ENCODE data around the gene ATP11C. TPM values are rescaled to one million over a fixed set of nuclear protein-coding genes. Genes with fewer than 3 reads are reported as not detected.

ATP11C gene
- total RNA-seq, 1 experiment from 2014 or later, result 19.0 TPM

GRCh38 chrX:139787601-139788000 lies 145.3 kb downstream of the ATP11C start:
- H3K27me3 Mint-ChIP-seq (ENCODE audit: insufficient read depth, unreplicated experiment), result no peaks in the 10 kb centered on the region
- no TSS peak for BruUV-seq (replicated peaks)
- peaks cover 19% of the 10 kb centered on the region for H3K36me3 Mint-ChIP-seq (ENCODE audit: insufficient read depth, unreplicated experiment)
- POLR2A ChIA-PET, result no interaction called here
- no peak overlapping the region for H3K4me3 Mint-ChIP-seq (ENCODE audit: unreplicated experiment)
- CTCF ChIA-PET, result no interaction called here
- H3K9me3 Mint-ChIP-seq (ENCODE audit: unreplicated experiment), result no peaks in the 10 kb centered on the region
- intact Hi-C loops (cut with micrococcal nuclease), result no loop called here
- H3K27ac Mint-ChIP-seq (ENCODE audit: low read depth, unreplicated experiment), result no peak overlapping the region
- H3K4me1 Mint-ChIP-seq (ENCODE audit: insufficient read depth, unreplicated experiment), result no peaks in the 10 kb centered on the region
- no peak for TF ChIP-seq CTCF (IDR thresholded peaks at IDR 0.05; ENCODE audit: unreplicated experiment)
- no peak for DNase-seq (ENCODE audit: unreplicated experiment)

GRCh38 chrX:139784807-139785206 lies 148.0 kb downstream of the ATP11C start:
- intact Hi-C loops (cut with micrococcal nuclease), result no loop called here
- TF ChIP-seq CTCF (IDR thresholded peaks at IDR 0.05; ENCODE audit: unreplicated experiment), result no peak

GRCh38 chrX:139783959-139784358 lies 148.9 kb downstream of the ATP11C start:
- POLR2A ChIA-PET, result no interaction called here
- Mint-ChIP-seq H3K9me3 (ENCODE audit: unreplicated experiment) (no peaks in the 10 kb centered on the region), H3K4me3 (ENCODE audit: unreplicated experiment) (no peak overlapping the region), H3K36me3 (ENCODE audit: insufficient read depth, unreplicated experiment) (peaks cover 15% of the 10 kb centered on the region), H3K27me3 (ENCODE audit: insufficient read depth, unreplicated experiment) (no peaks in the 10 kb centered on the region), H3K4me1 (ENCODE audit: insufficient read depth, unreplicated experiment) (no peaks in the 10 kb centered on the region), H3K27ac (ENCODE audit: low read depth, unreplicated experiment) (no peak overlapping the region)
- intact Hi-C loops (cut with micrococcal nuclease), result no loop called here
- DNase-seq (ENCODE audit: unreplicated experiment), result no peak
- TF ChIP-seq CTCF (IDR thresholded peaks at IDR 0.05; ENCODE audit: unreplicated experiment), result no peak
- BruUV-seq (replicated peaks), result no TSS peak
- CTCF ChIA-PET, result interaction anchor here (0.7 to 1.1 kb wide), 2 partner anchors 15 to 150 kb away, joined by 4 read pairs; no protein-coding TSS in a partner anchor

More at GRCh38 chrX:139784807-139785206, 148.0 kb downstream of the ATP11C start:
- H3K36me3 Mint-ChIP-seq (ENCODE audit: insufficient read depth, unreplicated experiment), result peaks cover 15% of the 10 kb centered on the region
- H3K27ac Mint-ChIP-seq (ENCODE audit: low read depth, unreplicated experiment), result no peak overlapping the region
- BruUV-seq (replicated peaks), result no TSS peak
- no peaks in the 10 kb centered on the region for H3K9me3 Mint-ChIP-seq (ENCODE audit: unreplicated experiment)
- DNase-seq (ENCODE audit: unreplicated experiment), result no peak
- H3K27me3 Mint-ChIP-seq (ENCODE audit: insufficient read depth, unreplicated experiment), result no peaks in the 10 kb centered on the region
- ChIA-PET POLR2A (no interaction called here), CTCF (interaction anchor here (0.6 kb wide), 1 partner anchor 10 kb away, joined by 3 read pairs; no protein-coding TSS in a partner anchor)
- H3K4me3 Mint-ChIP-seq (ENCODE audit: unreplicated experiment), result no peak overlapping the region
- H3K4me1 Mint-ChIP-seq (ENCODE audit: insufficient read depth, unreplicated experiment), result no peaks in the 10 kb centered on the region

- Mint-ChIP-seq H3K4me1 (ENCODE audit: insufficient read depth, unreplicated experiment) (no peaks in the 10 kb centered on the region), H3K27ac (ENCODE audit: low read depth, unreplicated experiment) (no peak overlapping the region), H3K4me3 (ENCODE audit: unreplicated experiment) (no peak overlapping the region), H3K27me3 (ENCODE audit: insufficient read depth, unreplicated experiment) (no peaks in the 10 kb centered on the region), H3K36me3 (ENCODE audit: insufficient read depth, unreplicated experiment) (peaks cover 10% of the 10 kb centered on the region), H3K9me3 (ENCODE audit: unreplicated experiment) (no peaks in the 10 kb centered on the region)
- ChIA-PET CTCF (interaction anchor here (1.1 kb wide), 1 partner anchor 14 kb away, joined by 4 read pairs; no protein-coding TSS in a partner anchor), POLR2A (interaction anchor here (0.7 kb wide), 1 partner anchor 20 kb away, joined by 3 read pairs; no protein-coding TSS in a partner anchor)
- no peak for DNase-seq (ENCODE audit: unreplicated experiment)
- TF ChIP-seq CTCF (IDR thresholded peaks at IDR 0.05; ENCODE audit: unreplicated experiment), result no peak
- intact Hi-C loops (cut with micrococcal nuclease), result no loop called here
- BruUV-seq (replicated peaks), result no TSS peak
Measured at GRCh38 chrX:139783030-139783429, 149.8 kb downstream of the ATP11C start.

Data from MCF 10A (cell line).